Measurements from ENCODE around the gene ISG15. TPM values are rescaled to one million over a fixed set of nuclear protein-coding genes. Genes with fewer than 3 reads are reported as not detected.

Gene ISG15
- total and polyA plus RNA-seq, 2 experiments from 2014 or later, result 62.3 to 89.6 TPM

- no peaks in the 10 kb centered on the region for H3K9me3 ChIP-seq (ENCODE audit: low read depth)
- H3K27ac ChIP-seq, result no peak overlapping the region
- no peak overlapping the region for H3K4me3 ChIP-seq
- no peaks in the 10 kb centered on the region for H3K79me2 ChIP-seq
- no peaks in the 10 kb centered on the region for H3K9me2 ChIP-seq (replicated peaks; ENCODE audit: insufficient read depth)
- whole genome bisulfite sequencing (ENCODE audit: low lambda C conversion rate, missing lambda C conversion rate), result 84% methylated on average over 23 of the region's 23 CpGs
- H3K4me2 ChIP-seq, result peak overlapping the region; percentile 99
- no peaks in the 10 kb centered on the region for H4K20me1 ChIP-seq (ENCODE audit: insufficient read depth, poor library complexity, severe bottlenecking)
- H3K27me3 ChIP-seq, result peaks cover 4% of the 10 kb centered on the region
- H3K36me3 ChIP-seq (replicated peaks; ENCODE audit: insufficient read depth, low read depth), result no peaks in the 10 kb centered on the region
- TF ChIP-seq CTCF (IDR thresholded peaks at IDR 0.05; ENCODE audit: poor library complexity) (no peak), EZH2phosphoT487 (IDR thresholded peaks at IDR 0.05; ENCODE audit: low read depth, severe bottlenecking, unreplicated experiment) (no peak), EZH2 (IDR thresholded peaks at IDR 0.05; ENCODE audit: borderline replicate concordance) (no peak)
- peaks cover 13% of the 10 kb centered on the region for H3K4me1 ChIP-seq (ENCODE audit: insufficient read depth)
- DNase-seq (ENCODE audit: low spot score), result no peak
- H2AFZ ChIP-seq, result no peak overlapping the region
These were observed 45.6 kb upstream of the ISG15 start for GRCh38 chr1:967466-968343.

DNA sequence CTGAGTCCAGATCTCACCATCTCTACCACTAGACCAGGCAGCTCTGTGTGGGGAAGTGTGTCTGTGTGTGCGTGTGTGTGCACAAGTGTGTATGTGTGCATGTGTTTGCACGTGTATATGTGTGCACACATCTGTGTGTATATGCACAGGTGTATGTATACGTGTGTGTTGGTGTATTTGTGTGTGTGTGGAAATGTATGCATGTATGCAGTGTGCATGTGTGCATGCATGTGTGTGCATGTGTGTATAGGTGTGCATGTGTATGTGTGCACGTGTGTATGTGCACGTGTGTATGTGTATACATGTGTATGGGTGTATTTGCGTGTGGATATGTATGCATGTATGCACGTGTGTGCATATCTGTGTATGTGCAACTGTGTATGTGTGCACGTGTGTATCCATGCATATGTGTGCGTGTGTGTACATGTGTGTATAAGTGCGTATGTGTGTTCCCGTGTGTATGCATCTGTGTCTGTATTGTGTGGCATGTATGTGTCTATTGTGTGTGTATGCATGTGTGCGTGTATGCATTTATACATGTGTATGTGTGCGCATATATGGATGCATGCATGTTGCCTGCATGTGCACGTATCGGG is 43.9 kb upstream of the ISG15 start:
- Histone ChIP-seq H3K27ac (no peak overlapping the region), H3K4me2 (no peak overlapping the region), H3K79me2 (no peaks in the 10 kb centered on the region), H3K4me1 (ENCODE audit: insufficient read depth) (peaks cover 13% of the 10 kb centered on the region), H3K9me3 (ENCODE audit: low read depth) (no peaks in the 10 kb centered on the region), H3K36me3 (replicated peaks; ENCODE audit: insufficient read depth, low read depth) (no peaks in the 10 kb centered on the region), H2AFZ (no peak overlapping the region), H3K4me3 (no peak overlapping the region), H4K20me1 (ENCODE audit: insufficient read depth, poor library complexity, severe bottlenecking) (no peaks in the 10 kb centered on the region), H3K27me3 (peaks cover 4% of the 10 kb centered on the region), H3K9me2 (replicated peaks; ENCODE audit: insufficient read depth) (no peaks in the 10 kb centered on the region)
- TF ChIP-seq CTCF (IDR thresholded peaks at IDR 0.05; ENCODE audit: poor library complexity) (no peak), EZH2phosphoT487 (IDR thresholded peaks at IDR 0.05; ENCODE audit: low read depth, severe bottlenecking, unreplicated experiment) (no peak), EZH2 (IDR thresholded peaks at IDR 0.05; ENCODE audit: borderline replicate concordance) (no peak)
- WGBS (ENCODE audit: low lambda C conversion rate, missing lambda C conversion rate), result 84% methylated on average over 15 of the region's 15 CpGs
- no peak for DNase-seq (ENCODE audit: low spot score)

- Histone ChIP-seq H3K4me2 (no peak overlapping the region), H3K4me1 (ENCODE audit: insufficient read depth) (peaks cover 13% of the 10 kb centered on the region), H4K20me1 (ENCODE audit: insufficient read depth, poor library complexity, severe bottlenecking) (no peaks in the 10 kb centered on the region), H3K9me2 (replicated peaks; ENCODE audit: insufficient read depth) (no peaks in the 10 kb centered on the region), H3K36me3 (replicated peaks; ENCODE audit: insufficient read depth, low read depth) (no peaks in the 10 kb centered on the region), H3K9me3 (ENCODE audit: low read depth) (no peaks in the 10 kb centered on the region), H3K79me2 (no peaks in the 10 kb centered on the region), H3K4me3 (no peak overlapping the region), H2AFZ (no peak overlapping the region), H3K27me3 (peaks cover 4% of the 10 kb centered on the region), H3K27ac (no peak overlapping the region)
- 38% methylated on average over 23 of the region's 33 CpGs for WGBS (ENCODE audit: low lambda C conversion rate, missing lambda C conversion rate)
- DNase-seq (ENCODE audit: low spot score), result no peak
- TF ChIP-seq EZH2phosphoT487 (IDR thresholded peaks at IDR 0.05; ENCODE audit: low read depth, severe bottlenecking, unreplicated experiment), result no peak
These were observed 42.9 kb upstream of the ISG15 start for GRCh38 chr1:970242-970972.

All from hepatocyte (in vitro differentiated cells).